Measurements from ENCODE around the gene PIK3R2. TPM values are rescaled to one million over a fixed set of nuclear protein-coding genes. Genes with fewer than 3 reads are reported as not detected.

The PIK3R2 gene
- polyA plus RNA-seq, 1 donor from 2014 or later, result 14.8 TPM

DNA sequence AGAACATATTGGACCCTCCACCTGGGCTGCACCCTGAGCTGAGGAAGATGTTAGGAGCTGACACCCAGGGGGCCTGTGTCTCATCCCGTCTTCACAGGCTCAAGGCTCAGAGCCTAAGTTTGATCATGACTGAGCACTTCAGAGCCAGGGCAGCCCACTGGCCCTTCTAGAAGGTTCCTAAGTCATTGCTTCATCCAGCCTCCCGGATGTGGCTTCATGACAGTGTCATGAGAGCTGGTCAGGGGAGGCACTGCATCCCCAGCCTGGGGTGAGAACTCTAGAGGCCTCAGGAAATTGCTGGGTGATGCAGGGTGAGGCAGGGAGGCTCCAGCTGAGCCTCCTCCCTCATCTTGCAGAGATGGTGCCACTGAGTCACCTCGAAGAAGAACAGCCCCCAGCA, 24.9 kb upstream of the PIK3R2 start:
- no peaks in the 10 kb centered on the region for H3K9me2 ChIP-seq (ENCODE audit: insufficient read depth, low read length)
- H4K20me1 ChIP-seq (ENCODE audit: insufficient read depth), result no peaks in the 10 kb centered on the region
- no peaks in the 10 kb centered on the region for H3K36me3 ChIP-seq (ENCODE audit: insufficient read depth, low read length)
- H3K9ac ChIP-seq (ENCODE audit: low read length), result no peak overlapping the region
- H3K27ac ChIP-seq (ENCODE audit: low read length), result no peak overlapping the region
- no peaks in the 10 kb centered on the region for H3K9me3 ChIP-seq (ENCODE audit: low read length)
- no peaks in the 10 kb centered on the region for H3F3A ChIP-seq (ENCODE audit: insufficient read depth, low read length, poor library complexity, severe bottlenecking)
- no peaks in the 10 kb centered on the region for H3K79me2 ChIP-seq (replicated peaks; ENCODE audit: insufficient read depth, low read length)
- H3K4me3 ChIP-seq (ENCODE audit: low read length), result no peak overlapping the region
- no peak overlapping the region for H2AFZ ChIP-seq (ENCODE audit: low read depth, low read length)
- no peak overlapping the region for H3K4me2 ChIP-seq (ENCODE audit: low read length)
- H3K27me3 ChIP-seq (ENCODE audit: insufficient read depth, low read depth, low read length), result no peaks in the 10 kb centered on the region
- TF ChIP-seq SMC3 (conservative IDR thresholded peaks at IDR 0.05; ENCODE audit: poor library complexity) (no peak), TAF1 (IDR thresholded peaks at IDR 0.05; ENCODE audit: low read depth) (no peak)
- TF ChIP-seq, protein P1, sequence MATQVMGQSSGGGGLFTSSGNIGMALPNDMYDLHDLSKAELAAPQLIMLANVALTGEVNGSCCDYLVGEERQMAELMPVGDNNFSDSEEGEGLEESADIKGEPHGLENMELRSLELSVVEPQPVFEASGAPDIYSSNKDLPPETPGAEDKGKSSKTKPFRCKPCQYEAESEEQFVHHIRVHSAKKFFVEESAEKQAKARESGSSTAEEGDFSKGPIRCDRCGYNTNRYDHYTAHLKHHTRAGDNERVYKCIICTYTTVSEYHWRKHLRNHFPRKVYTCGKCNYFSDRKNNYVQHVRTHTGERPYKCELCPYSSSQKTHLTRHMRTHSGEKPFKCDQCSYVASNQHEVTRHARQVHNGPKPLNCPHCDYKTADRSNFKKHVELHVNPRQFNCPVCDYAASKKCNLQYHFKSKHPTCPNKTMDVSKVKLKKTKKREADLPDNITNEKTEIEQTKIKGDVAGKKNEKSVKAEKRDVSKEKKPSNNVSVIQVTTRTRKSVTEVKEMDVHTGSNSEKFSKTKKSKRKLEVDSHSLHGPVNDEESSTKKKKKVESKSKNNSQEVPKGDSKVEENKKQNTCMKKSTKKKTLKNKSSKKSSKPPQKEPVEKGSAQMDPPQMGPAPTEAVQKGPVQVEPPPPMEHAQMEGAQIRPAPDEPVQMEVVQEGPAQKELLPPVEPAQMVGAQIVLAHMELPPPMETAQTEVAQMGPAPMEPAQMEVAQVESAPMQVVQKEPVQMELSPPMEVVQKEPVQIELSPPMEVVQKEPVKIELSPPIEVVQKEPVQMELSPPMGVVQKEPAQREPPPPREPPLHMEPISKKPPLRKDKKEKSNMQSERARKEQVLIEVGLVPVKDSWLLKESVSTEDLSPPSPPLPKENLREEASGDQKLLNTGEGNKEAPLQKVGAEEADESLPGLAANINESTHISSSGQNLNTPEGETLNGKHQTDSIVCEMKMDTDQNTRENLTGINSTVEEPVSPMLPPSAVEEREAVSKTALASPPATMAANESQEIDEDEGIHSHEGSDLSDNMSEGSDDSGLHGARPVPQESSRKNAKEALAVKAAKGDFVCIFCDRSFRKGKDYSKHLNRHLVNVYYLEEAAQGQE (IDR thresholded peaks at IDR 0.05; ENCODE audit: borderline replicate concordance), result no peak

DNA sequence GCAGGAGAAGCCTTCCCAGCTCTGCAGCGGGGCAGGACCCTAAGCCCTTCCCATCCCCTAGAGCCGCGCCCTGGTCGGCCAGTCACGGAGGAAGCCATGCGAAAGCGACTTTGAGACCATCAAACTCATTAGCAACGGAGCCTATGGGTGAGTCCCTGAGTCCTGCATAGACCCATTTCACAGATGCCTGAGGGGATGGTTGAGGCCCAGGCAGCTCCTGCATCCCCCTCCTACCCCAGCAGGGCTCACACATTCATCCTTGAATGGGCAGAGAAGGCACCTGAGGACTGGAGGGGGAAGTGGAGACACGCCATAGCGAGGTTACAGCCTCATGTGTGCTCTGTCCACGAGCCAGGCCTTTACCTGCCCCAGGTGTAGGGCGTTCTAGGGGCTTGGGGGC, 24.2 kb upstream of the PIK3R2 start:
- H3K79me2 ChIP-seq (replicated peaks; ENCODE audit: insufficient read depth, low read length), result no peaks in the 10 kb centered on the region
- H2AFZ ChIP-seq (ENCODE audit: low read depth, low read length), result no peak overlapping the region
- H3K4me3 ChIP-seq (ENCODE audit: low read length), result no peak overlapping the region
- H4K20me1 ChIP-seq (ENCODE audit: insufficient read depth), result no peaks in the 10 kb centered on the region
- TF ChIP-seq, protein P1 (IDR thresholded peaks at IDR 0.05; ENCODE audit: borderline replicate concordance), result no peak
- TF ChIP-seq MXI1 (conservative IDR thresholded peaks at IDR 0.05; ENCODE audit: poor library complexity, severe bottlenecking) (no peak), RAD21 (conservative IDR thresholded peaks at IDR 0.05) (no peak), EZH2 (IDR thresholded peaks at IDR 0.05; ENCODE audit: borderline replicate concordance, insufficient read depth, low read length, poor library complexity, severe bottlenecking) (no peak), TAF1 (IDR thresholded peaks at IDR 0.05; ENCODE audit: low read depth) (no peak), POLR2AphosphoS5 (IDR thresholded peaks at IDR 0.05) (no peak), SMC3 (conservative IDR thresholded peaks at IDR 0.05; ENCODE audit: poor library complexity) (no peak), EP300 (conservative IDR thresholded peaks at IDR 0.05; ENCODE audit: poor library complexity, severe bottlenecking) (no peak)
- TF ChIP-seq, protein P2, sequence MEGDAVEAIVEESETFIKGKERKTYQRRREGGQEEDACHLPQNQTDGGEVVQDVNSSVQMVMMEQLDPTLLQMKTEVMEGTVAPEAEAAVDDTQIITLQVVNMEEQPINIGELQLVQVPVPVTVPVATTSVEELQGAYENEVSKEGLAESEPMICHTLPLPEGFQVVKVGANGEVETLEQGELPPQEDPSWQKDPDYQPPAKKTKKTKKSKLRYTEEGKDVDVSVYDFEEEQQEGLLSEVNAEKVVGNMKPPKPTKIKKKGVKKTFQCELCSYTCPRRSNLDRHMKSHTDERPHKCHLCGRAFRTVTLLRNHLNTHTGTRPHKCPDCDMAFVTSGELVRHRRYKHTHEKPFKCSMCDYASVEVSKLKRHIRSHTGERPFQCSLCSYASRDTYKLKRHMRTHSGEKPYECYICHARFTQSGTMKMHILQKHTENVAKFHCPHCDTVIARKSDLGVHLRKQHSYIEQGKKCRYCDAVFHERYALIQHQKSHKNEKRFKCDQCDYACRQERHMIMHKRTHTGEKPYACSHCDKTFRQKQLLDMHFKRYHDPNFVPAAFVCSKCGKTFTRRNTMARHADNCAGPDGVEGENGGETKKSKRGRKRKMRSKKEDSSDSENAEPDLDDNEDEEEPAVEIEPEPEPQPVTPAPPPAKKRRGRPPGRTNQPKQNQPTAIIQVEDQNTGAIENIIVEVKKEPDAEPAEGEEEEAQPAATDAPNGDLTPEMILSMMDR (IDR thresholded peaks at IDR 0.05; ENCODE audit: poor library complexity, severe bottlenecking), result no peak
- no peaks in the 10 kb centered on the region for H3F3A ChIP-seq (ENCODE audit: insufficient read depth, low read length, poor library complexity, severe bottlenecking)
- H3K9ac ChIP-seq (ENCODE audit: low read length), result no peak overlapping the region
- no peak overlapping the region for H3K4me2 ChIP-seq (ENCODE audit: low read length)
- H3K27ac ChIP-seq (ENCODE audit: low read length), result no peak overlapping the region
- H3K27me3 ChIP-seq (ENCODE audit: insufficient read depth, low read depth, low read length), result no peaks in the 10 kb centered on the region
- no peaks in the 10 kb centered on the region for H3K9me2 ChIP-seq (ENCODE audit: insufficient read depth, low read length)
- H3K9me3 ChIP-seq (ENCODE audit: low read length), result no peaks in the 10 kb centered on the region
- H3K36me3 ChIP-seq (ENCODE audit: insufficient read depth, low read length), result no peaks in the 10 kb centered on the region

Data from neural cell (in vitro differentiated cells).